Activated naive CD4-positive, alpha-beta T cell treated with anti-CD3 and anti-CD28 coated beads, Interleukin-2, amount 50 U/mL, for 72 hours (primary cell): ENCODE measurements around the gene GLYATL3. TPM values are rescaled to one million over a fixed set of nuclear protein-coding genes. Genes with fewer than 3 reads are reported as not detected.

Experiments used
- ATAC-seq, 2 donors: fragments of 150-1000 bp; cut with Tn5 transposase; 2 replicates each; pipeline ENCODE4 v1.10.0; 2021; ENCODE audit warnings: mild to moderate bottlenecking in 2 of 2, moderate library complexity in 2 of 2
- DNase-seq, 2 donors: peaks; one replicate each; pipeline ENCODE4 v3.0.0; 2021 to 2022; ENCODE audit warnings: low spot score in 2 of 2
- H3K27ac Mint-ChIP-seq, 2 donors: one replicate each; pipeline ENCODE4 v1.8.0; 2022; ENCODE audit warnings: mild to moderate bottlenecking in 2 of 2, mixed read lengths in 2 of 2
- H3K36me3 Mint-ChIP-seq, 2 donors: one replicate each; pipeline ENCODE4 v1.8.0; 2022; ENCODE audit warnings: mixed read lengths in 2 of 2
- H3K9me3 Mint-ChIP-seq, 2 donors: one replicate each; pipeline ENCODE4 v1.8.0; 2022; ENCODE audit warnings: mixed read lengths in 2 of 2
- total RNA-seq, 2 donors: library from RNA; stranded (reverse); gene quantifications; one replicate each; pipeline ENCODE4 v1.2.3, GENCODE V29; 2022

GLYATL3 gene
- total RNA-seq, 2 donors from 2014 or later: not detected

GRCh38 chr6:49504666-49505065 lies 4.9 kb downstream of the GLYATL3 start:
- DNase-seq (no peak), ATAC-seq (no peak)
- no peaks in the 10 kb centered on the region for H3K36me3 Mint-ChIP-seq
- no peaks in the 10 kb centered on the region for H3K9me3 Mint-ChIP-seq
- H3K27ac Mint-ChIP-seq: no peak overlapping the region

- no peak for ATAC-seq
- DNase-seq: no peak
- Mint-ChIP-seq H3K9me3 (no peaks in the 10 kb centered on the region), H3K36me3 (no peaks in the 10 kb centered on the region), H3K27ac (no peak overlapping the region)
Observed at GRCh38 chr6:49506569-49507111, 6.9 kb downstream of the GLYATL3 start.

GRCh38 chr6:49509342-49509741 lies 9.6 kb downstream of the GLYATL3 start:
- no peaks in the 10 kb centered on the region for H3K9me3 Mint-ChIP-seq
- ATAC-seq: no peak

GRCh38 chr6:49513153-49513989 lies 13.6 kb downstream of the GLYATL3 start:
- Mint-ChIP-seq H3K36me3 (no peaks in the 10 kb centered on the region), H3K9me3 (no peaks in the 10 kb centered on the region), H3K27ac (no peak overlapping the region)
- no peak for ATAC-seq
- DNase-seq: no peak

More at GRCh38 chr6:49509342-49509741, 9.6 kb downstream of the GLYATL3 start:
- Mint-ChIP-seq H3K27ac (no peak overlapping the region), H3K36me3 (no peaks in the 10 kb centered on the region)
- DNase-seq: no peak

GRCh38 chr6:49514571-49515484 lies 15.1 kb downstream of the GLYATL3 start:
- Mint-ChIP-seq H3K27ac (no peak overlapping the region), H3K9me3 (no peaks in the 10 kb centered on the region), H3K36me3 (no peaks in the 10 kb centered on the region)
- DNase-seq (no peak), ATAC-seq (no peak)

- Mint-ChIP-seq H3K36me3 (no peaks in the 10 kb centered on the region), H3K27ac (no peak overlapping the region), H3K9me3 (no peaks in the 10 kb centered on the region)
- no peak for ATAC-seq
- DNase-seq: no peak
Observed at GRCh38 chr6:49515485-49516146, 15.9 kb downstream of the GLYATL3 start.

- Mint-ChIP-seq H3K36me3 (no peaks in the 10 kb centered on the region), H3K9me3 (no peaks in the 10 kb centered on the region), H3K27ac (no peak overlapping the region)
- DNase-seq (no peak), ATAC-seq (no peak)
Observed at GRCh38 chr6:49516147-49516505, 16.4 kb downstream of the GLYATL3 start.

- H3K36me3 Mint-ChIP-seq: no peaks in the 10 kb centered on the region
- no peak for ATAC-seq
- no peak for DNase-seq
- H3K9me3 Mint-ChIP-seq: no peaks in the 10 kb centered on the region
- no peak overlapping the region for H3K27ac Mint-ChIP-seq
Observed at GRCh38 chr6:49517919-49518318, 18.2 kb downstream of the GLYATL3 start.

GRCh38 chr6:49519660-49520059 lies 19.9 kb downstream of the GLYATL3 start:
- no peak for DNase-seq
- no peak for ATAC-seq
- H3K36me3 Mint-ChIP-seq: no peaks in the 10 kb centered on the region
- H3K27ac Mint-ChIP-seq: no peak overlapping the region
- H3K9me3 Mint-ChIP-seq: no peaks in the 10 kb centered on the region

GRCh38 chr6:49522710-49523593 lies 23.2 kb downstream of the GLYATL3 start:
- DNase-seq: no peak
- Mint-ChIP-seq H3K9me3 (no peaks in the 10 kb centered on the region), H3K36me3 (no peaks in the 10 kb centered on the region), H3K27ac (no peak overlapping the region)
- no peak for ATAC-seq

- ATAC-seq: no peak
- Mint-ChIP-seq H3K9me3 (no peaks in the 10 kb centered on the region), H3K36me3 (no peaks in the 10 kb centered on the region), H3K27ac (no peak overlapping the region)
- no peak for DNase-seq
Observed at GRCh38 chr6:49523901-49524300, 24.2 kb downstream of the GLYATL3 start.

GRCh38 chr6:49524541-49524940 lies 24.8 kb downstream of the GLYATL3 start:
- ATAC-seq: no peak
- H3K36me3 Mint-ChIP-seq: no peaks in the 10 kb centered on the region
- H3K27ac Mint-ChIP-seq: no peak overlapping the region
- no peaks in the 10 kb centered on the region for H3K9me3 Mint-ChIP-seq
- DNase-seq: no peak

GRCh38 chr6:49526598-49526997 lies 26.9 kb downstream of the GLYATL3 start:
- ATAC-seq (no peak), DNase-seq (no peak)
- Mint-ChIP-seq H3K9me3 (no peaks in the 10 kb centered on the region), H3K27ac (no peak overlapping the region), H3K36me3 (no peaks in the 10 kb centered on the region)

- no peaks in the 10 kb centered on the region for H3K36me3 Mint-ChIP-seq
- no peak for DNase-seq
- H3K9me3 Mint-ChIP-seq: no peaks in the 10 kb centered on the region
- ATAC-seq: no peak
- no peak overlapping the region for H3K27ac Mint-ChIP-seq
Observed at GRCh38 chr6:49527320-49527719, 27.6 kb downstream of the GLYATL3 start.

- DNase-seq (no peak), ATAC-seq (no peak)
- no peaks in the 10 kb centered on the region for H3K36me3 Mint-ChIP-seq
- H3K9me3 Mint-ChIP-seq: no peaks in the 10 kb centered on the region
- no peak overlapping the region for H3K27ac Mint-ChIP-seq
Observed at GRCh38 chr6:49528571-49528970, 28.8 kb downstream of the GLYATL3 start.

- Mint-ChIP-seq H3K27ac (no peak overlapping the region), H3K9me3 (no peaks in the 10 kb centered on the region), H3K36me3 (no peaks in the 10 kb centered on the region)
- DNase-seq (no peak), ATAC-seq (no peak)
Observed at GRCh38 chr6:49530141-49530776, 30.5 kb downstream of the GLYATL3 start.
